HepG2 (cell line): Measurements from ENCODE around the gene RNF208. TPM values are rescaled to one million over a fixed set of nuclear protein-coding genes. Genes with fewer than 3 reads are reported as not detected.
A peak's percentile ranks its signal among the peaks of the same experiment; 100 is the strongest.

ENCODE experiments used
- CTCF ChIP-seq: sonication (generic); formaldehyde crosslinking; IDR thresholded peaks from 2 replicates; pipeline ENCODE4 v1.5.0; 2020; ENCODE audit warnings: mild to moderate bottlenecking, missing genetic modification reagents, moderate library complexity
- FOXC1 ChIP-seq: sonication (generic); formaldehyde crosslinking; IDR thresholded peaks from 2 replicates; pipeline ENCODE4 v1.8.0; 2022; ENCODE audit warnings: mild to moderate bottlenecking, missing genetic modification reagents, borderline replicate concordance
- NFYB ChIP-seq: sonication (generic); formaldehyde crosslinking; IDR thresholded peaks from 2 replicates; pipeline ENCODE4 v1.4.0; 2020; ENCODE audit warnings: missing genetic modification reagents
- PHF5A ChIP-seq: IDR thresholded peaks from one replicate; pipeline ENCODE4 v1.6.1; 2018; ENCODE audit warnings: low read depth, missing genetic modification reagents; ENCODE audit not compliant: unreplicated experiment
- PREB ChIP-seq: sonication (generic); formaldehyde crosslinking; IDR thresholded peaks from 2 replicates; pipeline ENCODE4 v1.4.0; 2020; ENCODE audit warnings: missing genetic modification reagents
- RARA ChIP-seq: IDR thresholded peaks from 2 replicates; pipeline ENCODE4 v1.6.1; 2016; ENCODE audit warnings: missing genetic modification reagents, missing compliant biosample characterization
- REPIN1 ChIP-seq: sonication (generic); formaldehyde crosslinking; IDR thresholded peaks from 2 replicates; pipeline ENCODE4 v1.8.0; 2022; ENCODE audit warnings: missing genetic modification reagents, low read depth, mild to moderate bottlenecking, borderline replicate concordance
- SRY ChIP-seq: sonication (generic); formaldehyde crosslinking; IDR thresholded peaks from 2 replicates; pipeline ENCODE4 v1.8.0; 2022; ENCODE audit warnings: mild to moderate bottlenecking, missing genetic modification reagents
- TAF1 ChIP-seq: sonication (generic); formaldehyde crosslinking; IDR thresholded peaks from 2 replicates; pipeline ENCODE4 v1.4.0; 2020; ENCODE audit warnings: missing genetic modification reagents
- TP53 ChIP-seq: sonication (generic); formaldehyde crosslinking; conservative IDR thresholded peaks from 2 replicates; pipeline ENCODE4 v1.4.0; 2020; ENCODE audit warnings: missing genetic modification reagents
- ZBTB1 ChIP-seq: sonication (generic); formaldehyde crosslinking; IDR thresholded peaks from 2 replicates; pipeline ENCODE4 v1.4.0; 2020; ENCODE audit warnings: missing genetic modification reagents, borderline replicate concordance
- ZBTB20 ChIP-seq: sonication (generic); formaldehyde crosslinking; IDR thresholded peaks from 2 replicates; pipeline ENCODE4 v1.8.1; 2023; ENCODE audit warnings: missing genetic modification reagents, low read depth, mild to moderate bottlenecking, borderline replicate concordance
- ZNF296 ChIP-seq: sonication (generic); formaldehyde crosslinking; conservative IDR thresholded peaks from 2 replicates; pipeline ENCODE4 v1.5.0; 2020; ENCODE audit warnings: mild to moderate bottlenecking, missing genetic modification reagents
- ZNF512 ChIP-seq: sonication (generic); formaldehyde crosslinking; IDR thresholded peaks from 2 replicates; pipeline ENCODE4 v1.4.0; 2020; ENCODE audit warnings: mild to moderate bottlenecking, missing genetic modification reagents
- ZNF574 ChIP-seq: sonication (generic); formaldehyde crosslinking; IDR thresholded peaks from 2 replicates; pipeline ENCODE4 v1.4.0; 2020; ENCODE audit warnings: missing genetic modification reagents
- ZNF703 ChIP-seq: sonication (generic); formaldehyde crosslinking; IDR thresholded peaks from 2 replicates; pipeline ENCODE4 v1.5.1; 2020; ENCODE audit warnings: missing genetic modification reagents, mild to moderate bottlenecking, moderate library complexity, borderline replicate concordance
- ZNF788 ChIP-seq: sonication (generic); formaldehyde crosslinking; IDR thresholded peaks from 2 replicates; pipeline ENCODE4 v1.5.0; 2020; ENCODE audit warnings: mild to moderate bottlenecking, missing genetic modification reagents, borderline replicate concordance
- polyA plus RNA-seq, 8 experiments: library from polyadenylated mRNA; depleted of rRNA in 3 of 8; stranded (reverse) in 7 of 8; unstranded in 1 of 8; fragments of >200 nt; fragmentation: Illumina TruSeq in 4 of 8; extraction: Trizol in 4 of 8; gene quantifications; 2 replicates each; pipeline versions ENCODE4 v1.2.1 to v1.2.3, GENCODE V29; 2011 to 2016; ENCODE audit warnings: low read depth in 4 of 8, missing spikeins in 1 of 8, mixed read lengths in 1 of 8; ENCODE audit not compliant: insufficient read depth in 1 of 8
- total RNA-seq, 5 experiments: library from RNA; depleted of rRNA; stranded (reverse); fragments of >200 nt; fragmentation: Illumina TruSeq; extraction: Trizol; gene quantifications; 2 replicates each; pipeline ENCODE4 v1.2.3, GENCODE V29; 2016; ENCODE audit warnings: low read depth in 1 of 5

The RNF208 gene
- total and polyA plus RNA-seq, 2 of the 13 experiments (the other 11 are each of a cell fraction or from before 2014, with no cell fraction given), result 1.6 to 2.1 TPM

- 0 out of 2 replicates have a peak, but pooled peaks have one; percentile 3 for TF ChIP-seq ZNF574
- TF ChIP-seq ZNF703, result peak; percentile 32; the same call in 1 of the 2 replicates
- TF ChIP-seq TAF1 (CRISPR knock-in tag), result peak; percentile 42
- peak; percentile 11; the same call in 1 of the 2 replicates for TF ChIP-seq CTCF (CRISPR knock-in tag)
- 0 out of 2 replicates have a peak, but pooled peaks have one; percentile 17 for TF ChIP-seq NFYB (CRISPR knock-in tag)
- TF ChIP-seq REPIN1 (CRISPR knock-in tag), result 0 out of 2 replicates have a peak, but pooled peaks have one; percentile 29
- TF ChIP-seq RARA (CRISPR knock-in tag), result 0 out of 2 replicates have a peak, but pooled peaks have one; percentile 5
- no peak; the same call in 1 of the 2 replicates for TF ChIP-seq ZNF788 (CRISPR knock-in tag)
- TF ChIP-seq ZBTB1 (CRISPR knock-in tag), result 0 out of 2 replicates have a peak, but pooled peaks have one; percentile 34
- TF ChIP-seq ZNF512, result no peak
- TF ChIP-seq PHF5A, result no peak
- no peak for TF ChIP-seq TP53 (CRISPR knock-in tag)
- TF ChIP-seq PREB, result no peak
- 0 out of 2 replicates have a peak, but pooled peaks have one; percentile 15 for TF ChIP-seq ZBTB20
- no peak for TF ChIP-seq ZNF296 (CRISPR knock-in tag)
- TF ChIP-seq SRY, result peak; percentile 47; the same call in 1 of the 2 replicates
- TF ChIP-seq FOXC1 (CRISPR knock-in tag), result 0 out of 2 replicates have a peak, but pooled peaks have one; percentile 39
- TF ChIP-seq, all 625 proteins: peak for 54
These were observed at the start of gene RNF208 (continued) for GRCh38 chr9:137222190-137223077.
